HG03045 (cell line): ENCODE measurements around the gene DHX35.
"Not testable (repeated sequence)": the region's sequence is repeated elsewhere in the genome, so short reads cannot be mapped to it uniquely, and the experiment has no call there.

Experiments
- ATAC-seq: cut with Tn5 transposase; IDR thresholded peaks from one replicate; pipeline ENCODE4 v1.9.1; 2021; ENCODE audit warnings: mild to moderate bottlenecking, moderate library complexity; ENCODE audit not compliant: unreplicated experiment

The DHX35 gene

GRCh38 chr20:38975539-38976120, 13.5 kb downstream of the DHX35 start:
- ATAC-seq: no peak

- ATAC-seq: no peak
Measured at GRCh38 chr20:38979434-38979833, 17.3 kb downstream of the DHX35 start.

- ATAC-seq: no peak
Measured at GRCh38 chr20:38979842-38980241, 17.7 kb downstream of the DHX35 start.

GRCh38 chr20:38982291-38982690, 20.1 kb downstream of the DHX35 start:
- ATAC-seq: no peak

GRCh38 chr20:38985060-38985459, 22.9 kb downstream of the DHX35 start:
- no peak for ATAC-seq

- ATAC-seq: no peak
Measured at GRCh38 chr20:38985603-38986170, 23.5 kb downstream of the DHX35 start.

- ATAC-seq: no peak
Measured at GRCh38 chr20:38986663-38987062, 24.5 kb downstream of the DHX35 start.

GRCh38 chr20:38987777-38988176, 25.6 kb downstream of the DHX35 start:
- peak; percentile 81 for ATAC-seq

- ATAC-seq: no peak
Measured at GRCh38 chr20:38990728-38991127, 28.6 kb downstream of the DHX35 start.

- ATAC-seq: no peak
Measured at GRCh38 chr20:38991814-38992704, 29.9 kb downstream of the DHX35 start.

GRCh38 chr20:38995536-38996044, 33.4 kb downstream of the DHX35 start:
- ATAC-seq: no peak

- not testable (repeated sequence) for ATAC-seq
Measured at GRCh38 chr20:38996866-38997265, 34.7 kb downstream of the DHX35 start.

GRCh38 chr20:38997622-38998021, 35.5 kb downstream of the DHX35 start:
- peak; percentile 75 for ATAC-seq

GRCh38 chr20:38999217-38999616, 37.1 kb downstream of the DHX35 start:
- no peak for ATAC-seq

- ATAC-seq: no peak
Measured at GRCh38 chr20:38999965-39000910, 38.1 kb downstream of the DHX35 start.

- no peak for ATAC-seq
Measured at GRCh38 chr20:39004508-39004907, 42.4 kb downstream of the DHX35 start.

- no peak for ATAC-seq
Measured at GRCh38 chr20:39009348-39009747, 47.2 kb downstream of the DHX35 start.

- no peak for ATAC-seq
Measured at GRCh38 chr20:39010496-39010895, 48.4 kb downstream of the DHX35 start.

- ATAC-seq: no peak
Measured at GRCh38 chr20:39013662-39014109, 51.5 kb downstream of the DHX35 start.

- no peak for ATAC-seq
Measured at GRCh38 chr20:39016041-39016440, 53.9 kb downstream of the DHX35 start.

GRCh38 chr20:39016506-39016905, 54.4 kb downstream of the DHX35 start:
- no peak for ATAC-seq
